DOHH2 (cell line): ENCODE measurements around the gene NLGN1.

Experiments
- CTCF ChIP-seq: fragments of 200-600 bp; sonication (generic); IDR thresholded peaks from one replicate; pipeline ENCODE4 v1.5.1; 2014; ENCODE audit warnings: antibody characterized with exemption, mild to moderate bottlenecking, low read depth, low read length; ENCODE audit not compliant: poor library complexity, severe bottlenecking
- EZH2phosphoT487 ChIP-seq: fragments of 200-600 bp; sonication (generic); IDR thresholded peaks from 2 replicates; pipeline ENCODE4 v1.6.1; 2017; ENCODE audit warnings: borderline replicate concordance, mild to moderate bottlenecking, antibody characterized with exemption, low read length, moderate library complexity, mixed read lengths

GRCh38 chr3:174198199-174198598 lies 800.7 kb downstream of the NLGN1 start:
- TF ChIP-seq CTCF (no peak), EZH2phosphoT487 (no peak)
